HUES64 (cell line): Measurements from ENCODE around the gene ACOX3.

Experiments
- H3K27ac ChIP-seq: 2 replicates; pipeline ENCODE4 v1.7.0; 2013; ENCODE audit warnings: low read depth, low read length, inconsistent platforms
- H3K27me3 ChIP-seq: 2 replicates; pipeline ENCODE4 v1.6.1; 2013; ENCODE audit warnings: mild to moderate bottlenecking, low read length; ENCODE audit not compliant: insufficient read depth
- H3K36me3 ChIP-seq: 2 replicates; pipeline ENCODE4 v1.6.1; 2013; ENCODE audit warnings: mild to moderate bottlenecking, low read length; ENCODE audit not compliant: insufficient read depth
- H3K4me1 ChIP-seq: 2 replicates; pipeline ENCODE4 v1.6.1; 2013; ENCODE audit warnings: mild to moderate bottlenecking, low read length, moderate library complexity; ENCODE audit not compliant: insufficient read depth
- H3K4me3 ChIP-seq: 2 replicates; pipeline ENCODE4 v1.5.1; 2013; ENCODE audit warnings: mild to moderate bottlenecking, low read length, moderate library complexity
- H3K9ac ChIP-seq: 2 replicates; pipeline ENCODE4 v1.6.1; 2013; ENCODE audit warnings: mild to moderate bottlenecking, low read depth, low read length
- H3K9me3 ChIP-seq: 2 replicates; pipeline ENCODE4 v1.6.1; 2013; ENCODE audit warnings: low read depth, low read length; ENCODE audit not compliant: insufficient read depth
- WGBS: fragments of 150-250, 120-280 bp; methylation state at CpG from one replicate; pipeline ENCODE4 v1.1.7; 2013; ENCODE audit warnings: missing lambda C conversion rate; 5-methylcytosine and 5-hydroxymethylcytosine counted together

The ACOX3 gene

DNA sequence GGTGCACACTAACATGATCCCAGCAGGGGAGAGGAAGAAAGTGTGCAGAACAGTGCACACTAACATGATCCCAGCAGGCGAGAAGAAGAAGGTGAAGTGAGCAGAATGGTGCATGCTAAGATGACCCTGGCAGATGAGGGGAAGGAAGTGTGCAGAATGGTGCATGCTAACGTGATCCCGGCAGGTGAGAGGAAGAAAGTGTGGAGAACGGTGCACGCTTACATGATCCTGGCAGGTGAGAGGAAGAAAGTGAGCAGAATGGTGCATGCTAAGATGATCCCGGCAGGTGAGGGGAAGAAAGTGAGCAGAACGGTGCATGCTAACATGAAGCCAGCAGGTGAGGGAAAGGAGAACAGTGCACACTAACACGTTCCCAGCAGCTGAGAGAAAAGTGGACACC, 83.7 kb downstream of the ACOX3 start:
- WGBS: 89% methylated on average over 8 of the region's 8 CpGs
- Histone ChIP-seq H3K27ac (no peak overlapping the region), H3K27me3 (peaks cover 65% of the 10 kb centered on the region), H3K36me3 (no peaks in the 10 kb centered on the region), H3K9me3 (peaks cover 9% of the 10 kb centered on the region), H3K4me3 (no peak overlapping the region), H3K4me1 (peaks cover 31% of the 10 kb centered on the region), H3K9ac (peak overlapping the region; percentile 58; the same call in 1 of the 2 replicates)

DNA sequence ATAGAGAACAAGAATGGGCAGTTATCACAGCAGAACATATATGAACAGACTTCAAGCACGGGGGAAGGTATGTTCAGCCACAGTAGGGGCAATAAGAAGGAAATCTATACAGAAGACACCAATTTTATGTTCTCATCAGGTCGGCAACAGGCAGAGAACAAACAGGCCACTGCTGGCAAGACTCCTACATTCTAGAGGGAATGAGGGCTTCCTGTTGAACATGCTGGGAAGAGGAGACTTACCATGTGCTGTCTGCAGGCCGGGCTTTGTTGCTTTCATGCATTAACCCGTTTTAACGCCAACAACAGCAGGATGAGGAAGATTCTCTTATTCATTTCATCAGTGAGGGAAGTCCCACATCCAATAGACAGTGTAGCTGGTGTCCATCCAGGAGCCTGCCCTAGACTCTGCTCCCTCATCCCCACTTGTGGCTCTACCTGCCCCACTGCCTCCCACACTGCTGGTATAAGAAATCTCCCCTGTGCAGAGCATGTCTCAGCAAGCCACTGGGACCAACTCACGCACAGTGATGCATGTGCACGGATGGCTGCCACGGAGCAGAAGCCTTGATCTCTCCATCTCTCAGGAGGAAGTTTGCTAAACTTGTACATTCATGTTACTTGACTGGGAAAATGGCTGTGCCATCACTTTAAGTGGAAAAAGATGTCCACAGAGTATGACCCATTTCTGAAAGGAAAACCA, 84.5 kb downstream of the ACOX3 start:
- Histone ChIP-seq H3K27ac (no peak overlapping the region), H3K9ac (no peak overlapping the region), H3K27me3 (peaks cover 62% of the 10 kb centered on the region), H3K36me3 (no peaks in the 10 kb centered on the region), H3K4me3 (no peak overlapping the region), H3K9me3 (peaks cover 3% of the 10 kb centered on the region; the same call in 1 of the 2 replicates), H3K4me1 (peaks cover 36% of the 10 kb centered on the region)
- 84% methylated on average over 7 of the region's 8 CpGs for WGBS

DNA sequence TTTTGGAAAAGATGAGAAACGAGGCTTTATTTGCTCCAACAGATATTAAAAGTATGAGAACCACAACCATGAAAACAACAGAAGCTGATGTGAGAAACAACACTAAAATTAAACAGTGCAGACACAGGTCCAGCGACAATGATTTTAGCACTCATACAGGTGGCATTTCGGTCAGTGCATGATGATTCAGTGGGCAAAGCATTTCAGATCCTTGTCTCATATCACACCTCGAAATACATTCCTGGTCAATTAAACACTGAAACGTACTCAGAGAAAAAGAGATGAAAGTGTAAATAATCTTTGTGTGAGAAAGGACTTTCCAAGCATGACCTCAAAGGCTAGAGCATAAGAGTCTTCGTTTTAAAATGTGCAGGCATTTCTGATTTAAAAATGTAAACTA, 85.2 kb downstream of the ACOX3 start:
- WGBS: 92% methylated on average over 6 of the region's 6 CpGs
- no peaks in the 10 kb centered on the region for H3K36me3 ChIP-seq
- H3K9ac ChIP-seq: no peak overlapping the region
- H3K4me1 ChIP-seq: peaks cover 36% of the 10 kb centered on the region
- H3K9me3 ChIP-seq: no peaks in the 10 kb centered on the region; the same call in 1 of the 2 replicates
- no peak overlapping the region for H3K27ac ChIP-seq
- H3K4me3 ChIP-seq: no peak overlapping the region
- peaks cover 58% of the 10 kb centered on the region for H3K27me3 ChIP-seq

DNA sequence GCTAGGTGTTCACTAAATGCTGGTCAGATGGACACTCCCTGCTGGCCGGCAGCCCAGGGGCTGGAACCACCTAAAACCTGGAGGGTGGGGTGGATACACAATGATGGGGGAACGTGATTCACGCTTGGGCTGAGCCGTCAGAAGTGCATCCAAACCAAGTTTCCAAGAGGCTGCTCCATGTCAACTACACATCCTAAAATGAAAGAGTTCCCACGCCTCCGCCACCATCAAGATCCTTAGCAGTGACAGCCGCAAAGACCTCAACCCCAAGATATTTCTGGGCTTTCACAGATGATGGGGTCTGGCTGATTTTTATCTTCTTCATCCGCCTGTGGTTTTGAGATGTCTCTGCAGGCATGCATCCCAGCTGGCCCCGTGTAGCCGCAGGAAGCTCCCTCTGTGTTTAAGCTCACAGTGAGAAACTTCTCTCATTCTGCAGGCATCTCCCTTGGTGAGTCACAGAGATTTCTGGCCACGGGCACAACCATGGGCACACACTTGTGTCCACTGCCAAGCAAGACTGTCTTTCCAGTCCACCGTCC, 86.5 kb downstream of the ACOX3 start:
- peaks cover 46% of the 10 kb centered on the region for H3K27me3 ChIP-seq
- no peak overlapping the region for H3K4me3 ChIP-seq
- H3K36me3 ChIP-seq: no peaks in the 10 kb centered on the region
- no peak overlapping the region for H3K27ac ChIP-seq
- H3K9me3 ChIP-seq: no peaks in the 10 kb centered on the region; the same call in 1 of the 2 replicates
- 78% methylated on average over 12 of the region's 12 CpGs for WGBS
- H3K9ac ChIP-seq: no peak overlapping the region
- peaks cover 36% of the 10 kb centered on the region for H3K4me1 ChIP-seq

DNA sequence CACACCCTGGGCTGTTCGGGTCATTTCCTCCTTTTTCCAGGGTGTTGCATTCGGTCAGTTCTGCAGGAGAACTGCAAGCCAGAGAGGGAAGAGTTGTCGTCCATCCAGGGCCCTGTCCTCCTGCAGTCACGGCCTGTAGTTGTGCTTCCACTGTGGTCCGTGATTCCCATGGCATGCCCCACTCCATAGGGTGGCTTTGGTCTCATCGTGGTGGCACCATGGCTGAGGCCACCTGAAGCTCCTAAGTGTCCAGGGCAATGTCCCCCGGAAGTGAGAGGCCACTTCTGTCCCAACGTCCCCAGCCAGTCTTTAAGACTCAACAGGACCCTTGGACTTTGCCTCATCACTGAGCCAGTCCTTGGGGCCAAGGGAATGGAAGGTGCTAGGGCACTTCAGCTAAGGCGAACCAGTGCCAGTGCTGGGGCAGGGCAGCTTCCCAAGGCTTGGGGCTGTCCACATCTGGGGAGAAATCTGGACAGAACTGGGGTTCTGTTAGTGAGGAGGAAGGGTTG, 87.3 kb downstream of the ACOX3 start:
- Histone ChIP-seq H3K4me3 (no peak overlapping the region), H3K4me1 (peaks cover 29% of the 10 kb centered on the region), H3K27ac (no peak overlapping the region), H3K36me3 (no peaks in the 10 kb centered on the region), H3K9ac (no peak overlapping the region), H3K27me3 (peaks cover 44% of the 10 kb centered on the region), H3K9me3 (no peaks in the 10 kb centered on the region)
- 92% methylated on average over 9 of the region's 9 CpGs for WGBS

DNA sequence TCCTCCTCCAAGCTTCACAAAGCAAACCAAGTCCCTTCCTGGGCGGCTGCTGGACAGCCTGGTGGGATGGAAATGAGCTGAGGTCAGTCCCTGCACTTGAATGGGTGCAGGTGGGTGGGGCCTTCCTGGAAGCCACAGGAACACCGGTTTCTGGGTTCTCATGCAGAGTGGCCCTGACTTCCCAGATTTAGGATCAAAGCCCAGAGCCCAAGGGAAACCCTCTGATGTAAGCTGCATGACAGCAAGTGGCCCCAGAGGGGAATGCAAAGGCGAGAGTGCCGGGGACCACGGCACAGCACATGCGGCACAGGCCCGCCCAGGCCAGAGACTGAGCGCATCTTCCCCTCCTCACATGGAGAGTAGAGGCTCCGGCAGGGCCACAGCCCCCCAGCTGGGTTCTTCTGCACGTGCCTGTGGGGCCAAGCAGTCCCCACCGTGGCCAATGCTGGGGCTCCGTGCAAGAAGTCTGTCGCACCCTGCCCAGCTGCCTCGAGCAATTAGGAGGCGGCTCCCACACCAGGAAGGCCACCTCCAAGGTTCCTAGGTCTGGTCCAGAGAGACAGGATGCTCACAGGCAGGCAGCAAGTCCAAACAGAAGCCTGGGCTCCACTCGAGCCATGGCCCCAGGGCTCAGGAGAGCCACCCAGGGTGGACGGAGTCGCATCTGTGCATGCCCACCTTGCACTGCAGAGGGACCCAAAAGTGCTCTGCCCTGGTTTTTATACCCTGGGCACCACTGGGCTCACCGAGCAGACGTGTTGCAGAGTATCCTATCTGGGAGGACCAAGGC, 88.0 kb downstream of the ACOX3 start:
- Histone ChIP-seq H3K4me1 (peaks cover 27% of the 10 kb centered on the region), H3K9ac (no peak overlapping the region), H3K4me3 (no peak overlapping the region), H3K27me3 (peaks cover 44% of the 10 kb centered on the region), H3K36me3 (no peaks in the 10 kb centered on the region), H3K9me3 (no peaks in the 10 kb centered on the region), H3K27ac (no peak overlapping the region)
- WGBS: 68% methylated on average over 20 of the region's 20 CpGs

DNA sequence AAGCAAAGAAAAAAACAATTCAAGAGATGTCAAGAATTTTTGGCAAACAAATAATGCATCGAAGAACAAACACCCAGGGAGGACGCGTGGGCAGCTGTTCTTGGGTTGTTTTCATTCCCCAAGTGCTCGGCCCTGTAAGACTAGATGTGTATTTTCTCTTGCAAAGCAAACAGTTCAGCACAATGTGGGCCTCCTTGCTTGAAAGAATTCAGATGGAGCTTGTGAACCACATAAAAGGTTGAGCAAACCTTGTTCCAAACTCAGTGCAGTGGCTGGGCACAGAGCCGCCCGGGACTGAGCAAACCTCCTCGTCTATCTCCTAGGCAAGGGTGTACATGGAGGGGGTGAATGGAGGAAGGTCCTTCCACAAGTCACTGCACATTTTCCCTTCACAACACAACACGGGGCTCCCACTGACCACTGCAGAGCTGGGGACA, 88.6 kb downstream of the ACOX3 start:
- no peak overlapping the region for H3K9ac ChIP-seq
- H3K27me3 ChIP-seq: peaks cover 41% of the 10 kb centered on the region
- no peak overlapping the region for H3K4me3 ChIP-seq
- H3K4me1 ChIP-seq: peaks cover 21% of the 10 kb centered on the region
- WGBS: 80% methylated on average over 7 of the region's 8 CpGs
- no peaks in the 10 kb centered on the region for H3K9me3 ChIP-seq
- no peak overlapping the region for H3K27ac ChIP-seq
- no peaks in the 10 kb centered on the region for H3K36me3 ChIP-seq

DNA sequence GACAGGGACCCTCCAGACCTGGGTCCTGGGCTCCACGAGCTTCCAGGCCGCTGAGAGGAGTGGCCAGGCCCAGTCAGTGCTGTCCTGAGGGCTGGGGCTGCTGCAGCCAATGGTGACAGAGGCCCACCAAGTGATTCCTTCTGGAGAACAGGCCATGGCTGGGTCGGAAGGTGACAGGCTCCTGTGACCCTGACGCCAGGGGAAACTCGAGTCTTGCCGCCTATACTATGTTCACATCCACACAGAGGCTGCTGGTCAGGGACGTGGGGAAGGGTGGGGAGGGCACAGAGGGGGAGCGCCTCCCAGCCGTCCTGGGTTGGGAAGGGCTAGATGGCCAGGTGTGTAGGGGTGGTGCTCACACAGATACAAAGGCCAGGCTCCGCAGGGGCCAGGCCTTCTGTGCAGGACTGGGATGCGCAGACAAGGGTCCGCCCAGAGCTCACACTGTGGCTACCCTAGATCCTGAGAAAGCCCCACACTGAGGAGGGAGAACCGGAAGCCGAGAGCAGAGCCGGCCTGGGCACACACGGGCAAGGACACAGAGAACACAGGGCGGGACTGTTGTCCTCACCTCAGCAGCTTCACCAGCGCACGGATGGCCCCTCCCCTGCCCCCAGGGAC, 89.6 kb downstream of the ACOX3 start:
- Histone ChIP-seq H3K9me3 (no peaks in the 10 kb centered on the region), H3K4me1 (peaks cover 11% of the 10 kb centered on the region), H3K9ac (no peak overlapping the region), H3K36me3 (no peaks in the 10 kb centered on the region), H3K4me3 (no peak overlapping the region), H3K27me3 (peaks cover 31% of the 10 kb centered on the region), H3K27ac (no peak overlapping the region)
- WGBS: 82% methylated on average over 19 of the region's 19 CpGs

DNA sequence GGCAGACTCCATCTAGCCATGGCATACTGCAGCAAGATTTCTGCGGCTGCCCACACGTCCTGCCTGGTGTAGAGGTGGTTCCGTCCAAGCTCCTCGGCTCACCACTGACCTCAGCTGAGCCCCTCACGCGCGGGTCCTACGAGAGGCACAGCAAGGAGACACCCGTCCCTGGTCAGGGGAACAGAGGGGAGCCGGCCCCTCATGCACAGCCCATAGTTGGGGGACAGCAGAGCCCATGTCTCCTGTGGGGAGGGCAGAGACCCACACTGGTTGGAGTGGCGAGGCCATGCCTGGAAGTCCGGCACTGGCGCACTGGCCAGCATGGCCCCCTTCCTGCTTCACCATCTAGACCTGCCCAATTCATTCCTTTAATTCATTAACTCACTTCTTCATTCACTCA, 90.2 kb downstream of the ACOX3 start:
- WGBS: 94% methylated on average over 13 of the region's 13 CpGs
- Histone ChIP-seq H3K27ac (no peak overlapping the region), H3K4me3 (no peak overlapping the region), H3K36me3 (no peaks in the 10 kb centered on the region), H3K9ac (no peak overlapping the region), H3K27me3 (peaks cover 25% of the 10 kb centered on the region), H3K9me3 (no peaks in the 10 kb centered on the region), H3K4me1 (peaks cover 10% of the 10 kb centered on the region)

DNA sequence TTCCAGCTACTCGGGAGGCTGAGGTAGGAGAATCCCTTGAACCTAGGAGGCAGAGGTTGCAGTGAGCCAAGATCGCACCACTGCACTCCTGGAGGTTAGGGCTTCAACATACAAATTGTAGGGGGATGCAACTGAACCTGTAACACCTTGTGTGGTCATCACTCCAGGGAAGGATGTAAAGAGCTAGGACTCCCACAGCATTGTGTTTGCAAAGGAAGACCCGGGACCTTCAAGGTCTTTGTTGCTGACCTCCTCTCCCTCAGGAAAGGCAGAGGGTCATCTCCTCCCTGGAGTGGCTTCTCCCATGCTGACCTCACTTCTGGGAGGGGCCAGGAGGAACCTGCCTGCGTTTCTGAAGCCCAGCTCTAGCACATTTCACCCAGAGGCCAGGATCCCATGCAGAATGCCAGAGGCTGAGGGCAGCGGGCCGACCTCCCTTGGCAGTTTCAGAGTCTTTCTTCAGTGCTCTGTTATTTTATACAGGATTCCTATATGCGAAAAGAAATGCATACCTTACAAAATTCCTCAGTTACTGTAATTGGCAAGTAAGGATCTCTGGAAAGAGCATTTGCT, 90.8 kb downstream of the ACOX3 start:
- Histone ChIP-seq H3K27ac (no peak overlapping the region), H3K9me3 (no peaks in the 10 kb centered on the region), H3K4me3 (no peak overlapping the region), H3K36me3 (no peaks in the 10 kb centered on the region), H3K9ac (no peak overlapping the region), H3K27me3 (peaks cover 20% of the 10 kb centered on the region), H3K4me1 (peaks cover 10% of the 10 kb centered on the region)
- 85% methylated on average over 6 of the region's 7 CpGs for WGBS
